Heart left ventricle (tissue), 16 donors: Measurements from ENCODE around the gene OBP2A. TPM values are rescaled to one million over a fixed set of nuclear protein-coding genes. Genes with fewer than 3 reads are reported as not detected.

Experiments used
- ATAC-seq, 4 donors: fragments of 200-7000 bp; cut with Tn5 transposase; one replicate each; pipeline ENCODE4 v1.9.1; 2020 to 2022; ENCODE audit warnings: moderate library complexity in 4 of 4, mild to moderate bottlenecking in 3 of 4, moderate number of reproducible peaks in 1 of 4
- DNase-seq, 5 donors: peaks; one replicate each; pipeline ENCODE4 v3.0.0-alpha.2; 2020
- H3K27ac ChIP-seq, 12 donors: fragments of 200-600 bp; sonication (generic) in 4 of 12; one replicate each; pipeline versions ENCODE4 v1.5.0 to v1.8.0; 2016 to 2022; ENCODE audit warnings: mild to moderate bottlenecking in 2 of 12
- H3K27me3 ChIP-seq, 9 donors: fragments of 200-600 bp; sonication (generic) in 2 of 9; one replicate each; pipeline versions ENCODE4 v1.5.1 to v1.8.0; 2016 to 2022; ENCODE audit warnings: mild to moderate bottlenecking in 3 of 9
- H3K36me3 ChIP-seq, 9 donors: fragments of 200-600 bp; sonication (generic) in 2 of 9; one replicate each; pipeline versions ENCODE4 v1.5.0 to v1.8.0; 2018 to 2022; ENCODE audit warnings: mild to moderate bottlenecking in 2 of 9
- H3K4me1 ChIP-seq, 12 donors: fragments of 200-600 bp; sonication (generic) in 4 of 12; one replicate each; pipeline versions ENCODE4 v1.5.0 to v1.8.0; 2016 to 2022; ENCODE audit warnings: mild to moderate bottlenecking in 3 of 12
- H3K4me3 ChIP-seq, 12 donors: fragments of 200-600 bp; sonication (generic) in 4 of 12; one replicate each; pipeline versions ENCODE4 v1.5.0 to v1.8.0; 2017 to 2022; ENCODE audit warnings: mild to moderate bottlenecking in 9 of 12, moderate library complexity in 4 of 12
- H3K9me3 ChIP-seq, 12 donors: fragments of 200-600 bp; sonication (generic) in 4 of 12; one replicate each; pipeline versions ENCODE4 v1.5.0 to v1.8.0; 2016 to 2022; ENCODE audit warnings: mild to moderate bottlenecking in 1 of 12
- CTCF ChIP-seq, 12 donors: fragments of 200-600 bp; sonication (generic) in 4 of 12; IDR thresholded peaks; one replicate each; pipeline versions ENCODE4 v1.5.0 to v1.8.0; 2018 to 2022; ENCODE audit warnings: antibody characterized with exemption in 12 of 12, mild to moderate bottlenecking in 5 of 12
- POLR2A ChIP-seq, 2 donors: fragments of 450-650 bp; IDR thresholded peaks; one replicate each; pipeline ENCODE4 v1.6.1; 2017; ENCODE audit warnings: antibody characterized with exemption in 2 of 2, mild to moderate bottlenecking in 2 of 2, moderate library complexity in 2 of 2
- WGBS, 4 donors: extraction: QIAGEN DNeasy Blood & Tissue Kit in 2 of 4; methylation state at CpG; one replicate each; pipeline versions ENCODE4 v1.1.5 to v1.1.7; 2013 to 2018; 5-methylcytosine and 5-hydroxymethylcytosine counted together
- intact Hi-C, 10 donors: fragments of 100-400 bp; cut with DNase I; formaldehyde crosslinking; loops; one replicate each; pipeline versions ENCODE4 v1.11.1 to v1.14.2; 2022
- polyA plus RNA-seq, 2 donors: library from polyadenylated mRNA; stranded (reverse); fragments of 200-250 nt; gene quantifications; one replicate each; pipeline ENCODE4 v1.2.3, GENCODE V29; 2013
- total RNA-seq, 9 donors: library from RNA; depleted of rRNA in 2 of 9; stranded (reverse); fragments of >200 nt in 2 of 9; fragmentation: NEBNext Ultra II Directional in 3 of 9; extraction: Animal tissue kit (Norgen Biotek cat#: 25700) in 3 of 9; gene quantifications; one replicate each; pipeline versions ENCODE4 v1.1.0 to v1.2.4, GENCODE V29; 2016 to 2023
- donor health status: ischemic (EF 13 %, LVEDD 7.1; RV severe dilation, severe dysfunction).
- donor health status: healthy with polysubstance abuse.
- donor health status: DM: no; HTN: yes; CAD: no.
- donor health status: DM: no; HTN: no; CAD: no.
- donor health status: ischemic (EF 25% LVEDD 6.9; RV normal size, moderate dysfunction).
- donor health status: ischemic (EF 25% LVEDD 5.7; RV mildly dilated, moderate dysfunction).
- donor health status: healthy.
- donor health status: DM: yes; HTN: yes; CAD: no.
- donor health status: ischemic (EF 35%, LVEDD 5.7; RV mildly dilated, moderate dysfunction).
- donor health status: nonischemic (EF 11% LVEDD 7.7; RV severe dilation, severe dysfunction).
- donor health status: DM: yes; HTN: yes; CAD: no.
- donor health status: PGD.
- donor health status: ischemic (EF 29% LVEDD 5.4; RV normal size, mild dysfunction).
- donor health status: nonischemic (EF 23%, LVEDD 6.1; RV moderate dilation, normal function).

Gene OBP2A
- total and polyA plus RNA-seq, 11 donors, result not detected

DNA sequence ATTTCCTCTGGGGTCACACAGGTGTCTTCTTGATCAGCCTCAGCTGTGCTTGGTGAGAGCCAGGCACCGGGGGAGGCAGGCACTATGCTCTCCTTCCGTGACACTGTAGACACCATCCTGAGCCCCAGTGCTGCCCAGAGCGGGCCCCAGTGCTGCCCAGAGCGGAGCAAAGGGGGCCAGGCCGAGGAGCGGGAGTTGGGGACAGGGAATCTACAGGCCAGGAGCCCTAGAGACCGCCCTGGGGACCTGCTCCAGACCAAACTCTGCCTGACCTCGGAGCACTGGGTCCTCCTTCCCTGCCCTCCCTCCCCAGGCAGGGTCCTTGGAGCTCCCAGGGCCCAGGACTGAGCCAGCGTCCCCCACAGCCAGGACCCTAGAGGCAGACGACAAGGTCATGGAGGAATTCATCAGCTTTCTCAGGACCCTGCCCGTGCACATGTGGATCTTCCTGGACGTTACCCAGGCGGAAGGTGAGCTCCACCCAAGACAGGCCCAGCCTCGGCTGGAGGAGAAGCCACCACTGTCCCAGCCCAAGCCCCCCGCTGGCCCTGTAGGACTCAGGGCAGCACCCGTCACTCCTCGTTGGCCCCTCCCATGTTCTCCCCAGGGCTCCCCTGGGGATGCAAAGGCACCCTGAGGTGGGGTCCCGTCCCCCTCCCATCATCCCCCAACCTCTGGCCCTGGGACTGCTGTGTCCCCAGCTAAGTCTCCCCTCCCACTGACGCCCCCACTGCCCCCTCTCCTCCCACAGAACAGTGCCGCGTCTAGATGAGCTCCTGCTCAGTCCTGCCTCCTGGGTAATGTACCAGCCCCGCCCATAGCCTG is 45.8 kb downstream of the OBP2A start:
- Histone ChIP-seq H3K9me3 (peaks cover 0 to 17% (median 7%) of the 10 kb centered on the region in 12 donors), H3K27ac (no peak overlapping the region), H3K4me3 (no peak overlapping the region), H3K4me1 (no peaks in the 10 kb centered on the region), H3K36me3 (no peaks in the 10 kb centered on the region), H3K27me3 (peaks cover 0 to 18% (median 5%) of the 10 kb centered on the region in 9 donors)
- 72 to 82% (median 76%) methylated on average over 15 to 22 of the region's 22 CpGs for WGBS, 4 donors
- intact Hi-C loops, result no loop called here
- no peak for TF ChIP-seq POLR2A (IDR thresholded peaks at IDR 0.05)
- no peak for TF ChIP-seq CTCF (IDR thresholded peaks at IDR 0.05)
- ATAC-seq (peak in 1 of 4 donors; percentile 13), DNase-seq (peak in 1 of 5 donors; percentile 42)

DNA sequence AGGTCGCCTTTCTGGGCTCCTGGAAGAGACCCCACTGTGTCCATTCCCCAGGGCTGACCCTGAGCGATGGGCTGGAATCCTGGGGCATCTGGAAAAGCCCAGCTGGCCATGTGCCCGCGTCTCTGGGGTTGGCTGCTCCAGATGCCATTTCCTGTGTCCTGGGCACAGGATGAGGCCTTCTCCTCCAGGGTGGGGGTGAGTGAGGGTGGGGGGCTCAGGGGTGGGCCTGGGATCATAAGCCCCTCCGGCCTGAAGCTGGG is 46.3 kb downstream of the OBP2A start:
- WGBS, 4 donors, result 67 to 79% (median 69%) methylated on average over 5 of the region's 5 CpGs; no CpG with 5 or more reads in 1 of the 4 donors
- Histone ChIP-seq H3K4me3 (no peak overlapping the region), H3K36me3 (no peaks in the 10 kb centered on the region), H3K27me3 (peaks cover 0 to 19% (median 6%) of the 10 kb centered on the region in 9 donors), H3K4me1 (no peaks in the 10 kb centered on the region), H3K27ac (no peak overlapping the region), H3K9me3 (peaks cover 0 to 17% (median 7%) of the 10 kb centered on the region in 12 donors)
- DNase-seq (no peak), ATAC-seq (no peak)
- intact Hi-C loops, result no loop called here
- TF ChIP-seq CTCF (IDR thresholded peaks at IDR 0.05) (no peak), POLR2A (IDR thresholded peaks at IDR 0.05) (no peak)

DNA sequence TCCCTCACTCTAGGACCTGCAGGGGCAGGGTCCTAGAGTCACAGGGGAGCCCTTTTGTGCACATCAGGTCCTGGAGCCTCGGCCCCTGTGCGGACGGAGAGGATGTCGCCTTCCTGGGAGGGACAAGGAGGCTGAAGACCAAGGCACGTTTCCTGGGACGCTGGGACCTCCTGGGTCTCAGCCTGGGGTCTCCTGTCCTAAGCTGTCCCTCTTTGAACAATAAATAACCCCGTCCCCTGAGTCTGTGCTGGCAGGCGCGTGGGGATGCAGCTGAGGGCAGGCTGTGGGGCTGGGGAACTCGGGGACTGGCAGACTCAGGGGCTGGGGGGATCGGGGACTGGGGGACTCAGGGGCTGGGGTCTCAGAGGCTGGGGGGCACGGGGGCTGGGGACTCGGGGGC is 46.7 kb downstream of the OBP2A start:
- Histone ChIP-seq H3K4me3 (no peak overlapping the region), H3K9me3 (peaks cover 0 to 17% (median 7%) of the 10 kb centered on the region in 12 donors), H3K36me3 (no peaks in the 10 kb centered on the region), H3K27me3 (peaks cover 0 to 23% (median 7%) of the 10 kb centered on the region in 9 donors), H3K4me1 (no peaks in the 10 kb centered on the region), H3K27ac (no peak overlapping the region)
- TF ChIP-seq POLR2A (IDR thresholded peaks at IDR 0.05), result no peak
- no peak for TF ChIP-seq CTCF (IDR thresholded peaks at IDR 0.05)
- DNase-seq (no peak), ATAC-seq (no peak)
- intact Hi-C loops, result no loop called here
- WGBS, 4 donors, result 85 to 91% (median 89%) methylated on average over 6 to 13 of the region's 13 CpGs

- TF ChIP-seq CTCF (IDR thresholded peaks at IDR 0.05), result no peak
- no peak for TF ChIP-seq POLR2A (IDR thresholded peaks at IDR 0.05)
- Histone ChIP-seq H3K27me3 (peaks cover 0 to 22% (median 3%) of the 10 kb centered on the region in 9 donors), H3K27ac (no peak overlapping the region), H3K4me3 (no peak overlapping the region), H3K36me3 (no peaks in the 10 kb centered on the region), H3K4me1 (no peaks in the 10 kb centered on the region), H3K9me3 (peaks cover 0 to 17% (median 7%) of the 10 kb centered on the region in 12 donors)
- intact Hi-C loops, result no loop called here
- ATAC-seq, result no peak
- no peak for DNase-seq
- WGBS, 4 donors, result 65 to 79% (median 73%) methylated on average over 2 of the region's 2 CpGs
Observed at GRCh38 chr9:135596211-135596610, 50.3 kb downstream of the OBP2A start.

Other genes starting within 250 kb of the OBP2A start
- 10 to 100 TPM; 17.3 to 30.1 (median 19.4) TPM for gene PPP1R26, start 66.3 kb upstream of the OBP2A start, total RNA-seq
- gene PPP1R26, start 66.3 kb upstream of the OBP2A start, polyA plus RNA-seq, result 10 to 100 TPM; 13.2 to 13.6 TPM
- 10 to 100 TPM; 34.1 to 95.2 (median 46.5) TPM for gene MRPS2, start 45.4 kb upstream of the OBP2A start, total RNA-seq
- 10 to 100 TPM; 48.7 to 95.0 TPM for gene MRPS2, start 45.4 kb upstream of the OBP2A start, polyA plus RNA-seq
- gene LCN1, start 24.7 kb upstream of the OBP2A start, total RNA-seq, result under 1 TPM in 2 of 9 donors, not detected in 7; 0.33 to 0.37 TPM
- gene LCN1, start 24.7 kb upstream of the OBP2A start, polyA plus RNA-seq, result under 1 TPM in 1 of 2 donors, not detected in 1; 0.50 TPM
- gene PAEP, start 15.6 kb downstream of the OBP2A start, total RNA-seq, result not detected
- gene PAEP, start 15.6 kb downstream of the OBP2A start, polyA plus RNA-seq, result not detected
- not detected for gene GLT6D1, start 93.4 kb downstream of the OBP2A start, total RNA-seq
- not detected for gene GLT6D1, start 93.4 kb downstream of the OBP2A start, polyA plus RNA-seq
- gene LCN9, start 117.2 kb downstream of the OBP2A start, total RNA-seq, result not detected
- not detected for gene LCN9, start 117.2 kb downstream of the OBP2A start, polyA plus RNA-seq
- gene SOHLH1, start 153.4 kb downstream of the OBP2A start, total RNA-seq, result not detected
- not detected for gene SOHLH1, start 153.4 kb downstream of the OBP2A start, polyA plus RNA-seq
- gene KCNT1, start 156.1 kb downstream of the OBP2A start, total RNA-seq, result 1 to 10 TPM in 7 of 9 donors, under 1 TPM in 2; 0.50 to 7.4 (median 2.6) TPM
- gene KCNT1, start 156.1 kb downstream of the OBP2A start, polyA plus RNA-seq, result 1 to 10 TPM in 1 of 2 donors, under 1 TPM in 1; 0.21 to 1.3 TPM